HG03432 (cell line): ENCODE data around the gene TNFSF8.
A peak's percentile ranks its signal among the peaks of the same experiment; 100 is the strongest.

Source experiments
- ATAC-seq: cut with Tn5 transposase; IDR thresholded peaks from one replicate; pipeline ENCODE4 v1.9.1; 2021; ENCODE audit warnings: mild to moderate bottlenecking, moderate library complexity; ENCODE audit not compliant: unreplicated experiment

The TNFSF8 gene

DNA sequence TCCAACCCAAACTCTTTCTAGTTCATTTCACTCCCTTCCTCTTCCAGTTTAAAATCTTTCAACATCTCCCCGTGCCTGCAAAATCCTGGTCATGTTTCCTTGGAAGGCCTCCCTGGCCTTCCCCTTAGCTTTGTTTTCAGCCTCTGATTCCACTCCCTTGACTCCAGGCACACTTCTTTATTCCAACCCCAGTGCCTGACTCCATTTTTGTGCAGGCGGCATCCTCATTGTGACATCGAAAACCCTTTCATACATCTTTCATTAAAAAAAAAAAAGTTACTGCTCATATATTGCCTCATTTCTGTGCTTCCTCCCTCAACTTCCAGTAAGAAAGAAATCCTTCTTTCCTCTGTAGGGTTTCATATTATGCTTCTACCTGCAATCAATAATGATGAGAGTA, 7.1 kb upstream of the TNFSF8 start:
- ATAC-seq = no peak

DNA sequence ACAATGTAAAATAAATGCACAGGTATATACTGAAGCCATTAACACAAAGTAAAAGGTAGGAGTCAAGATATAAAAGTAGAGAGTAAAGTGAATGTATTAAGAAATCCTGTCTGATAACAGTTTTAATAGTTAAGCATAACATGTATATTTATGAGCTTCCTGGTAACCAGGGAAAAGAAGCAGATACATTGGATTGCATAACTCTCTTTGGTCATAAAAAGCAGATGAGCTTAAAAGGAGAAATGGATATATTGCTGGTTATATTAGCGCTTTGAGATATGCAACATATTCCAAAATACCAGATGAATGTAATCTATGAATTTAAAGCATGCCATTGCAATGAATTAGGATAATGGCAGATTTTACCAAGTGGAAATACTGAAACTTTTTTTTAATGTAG, 6.2 kb upstream of the TNFSF8 start:
- ATAC-seq = no peak

DNA sequence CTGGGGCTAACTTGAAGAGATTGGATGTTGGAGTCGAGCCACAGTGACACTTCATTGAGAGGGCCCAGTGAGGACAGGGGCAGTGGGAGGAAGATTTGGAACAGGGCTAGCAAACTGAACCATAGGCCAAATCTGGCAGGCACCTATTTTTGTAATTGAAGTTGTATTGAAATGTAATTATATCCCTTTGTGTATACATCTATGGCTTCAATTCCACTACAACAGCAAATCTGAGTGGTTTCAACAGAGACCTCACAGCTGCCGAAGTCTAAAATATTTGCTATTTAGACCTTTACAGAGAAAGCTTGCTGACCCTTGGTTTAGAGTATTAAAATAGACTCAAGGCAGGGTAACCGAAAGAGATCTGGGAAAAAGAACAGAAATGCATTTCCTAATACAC, 4.7 kb upstream of the TNFSF8 start:
- ATAC-seq = no peak

DNA sequence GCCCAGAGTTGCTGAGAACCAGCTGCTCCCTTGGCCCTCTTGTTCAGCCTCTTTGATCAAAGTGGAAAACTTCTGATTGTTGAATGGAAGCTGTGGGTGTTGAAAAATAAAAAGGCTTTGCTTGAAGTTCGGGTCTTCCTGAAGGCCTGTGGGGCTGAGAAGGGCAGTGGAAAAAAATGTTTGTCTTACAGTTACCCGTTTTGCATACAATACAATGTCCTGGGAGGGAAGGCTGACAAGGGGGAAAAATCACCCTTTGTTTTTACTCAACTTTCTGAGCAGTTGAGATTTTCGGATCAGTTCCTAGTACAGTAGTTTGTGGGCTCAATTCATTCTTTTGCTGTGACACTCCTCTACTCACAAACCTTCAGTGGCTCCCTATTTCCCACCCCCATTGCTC, 2.1 kb upstream of the TNFSF8 start:
- ATAC-seq = no peak

DNA sequence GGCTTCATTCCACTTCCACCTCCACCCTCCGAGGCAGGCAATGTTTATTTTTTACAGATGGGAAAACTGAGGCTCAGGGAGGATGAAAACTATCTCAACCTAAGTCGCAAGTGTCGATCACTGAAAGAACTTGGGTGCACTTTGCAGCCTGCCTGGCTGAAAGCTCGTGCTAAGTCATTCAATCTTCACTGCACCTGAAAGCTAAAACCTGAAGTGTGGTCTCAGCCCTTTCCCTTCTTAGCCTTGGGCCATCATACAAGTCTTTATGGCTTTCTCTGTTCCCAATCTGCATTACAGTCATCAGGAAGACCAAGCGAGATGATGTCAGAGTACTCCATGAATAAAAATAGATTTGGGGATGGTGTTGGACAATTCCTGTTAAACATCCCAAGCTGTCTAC, 1.0 kb upstream of the TNFSF8 start:
- ATAC-seq = no peak

DNA sequence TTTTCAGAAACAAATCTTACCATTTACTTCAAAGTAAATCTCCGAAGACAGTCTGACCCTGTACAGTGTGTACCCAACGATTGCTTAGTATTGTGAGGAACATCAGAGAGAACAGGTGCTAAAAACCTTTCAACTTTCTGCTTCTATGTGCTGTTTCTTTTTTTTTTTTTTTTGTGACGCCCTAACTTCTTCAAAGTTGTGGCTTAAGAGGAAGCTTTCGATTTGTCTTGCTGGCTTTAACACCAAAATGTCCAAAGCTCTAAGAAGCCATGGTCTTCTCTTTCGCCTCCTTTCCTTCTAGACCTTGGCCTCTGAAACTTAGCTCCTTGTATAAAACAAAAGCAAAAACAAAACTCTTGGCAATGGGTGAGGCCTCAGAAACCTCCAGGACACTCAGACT, 1.2 kb downstream of the TNFSF8 start:
- no peak for ATAC-seq

DNA sequence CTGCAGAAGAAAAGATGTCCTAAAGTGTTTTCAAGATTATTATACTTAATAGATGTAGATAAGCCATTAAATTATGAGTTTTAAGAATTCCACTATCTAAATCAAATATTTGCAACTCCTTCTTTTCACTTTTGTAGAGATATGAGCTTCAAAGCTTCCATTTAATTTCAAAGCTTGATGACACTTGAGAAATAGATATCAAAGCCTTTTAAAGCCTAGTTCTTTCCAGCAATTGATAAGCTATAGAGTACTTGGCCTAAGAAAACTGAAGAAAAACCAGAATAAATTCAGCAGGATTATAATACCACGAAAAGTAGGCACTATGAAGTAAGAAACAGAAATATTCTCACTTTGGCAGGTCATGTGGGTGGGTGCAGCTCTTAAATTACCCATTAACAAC, 1.7 kb downstream of the TNFSF8 start:
- no peak for ATAC-seq

DNA sequence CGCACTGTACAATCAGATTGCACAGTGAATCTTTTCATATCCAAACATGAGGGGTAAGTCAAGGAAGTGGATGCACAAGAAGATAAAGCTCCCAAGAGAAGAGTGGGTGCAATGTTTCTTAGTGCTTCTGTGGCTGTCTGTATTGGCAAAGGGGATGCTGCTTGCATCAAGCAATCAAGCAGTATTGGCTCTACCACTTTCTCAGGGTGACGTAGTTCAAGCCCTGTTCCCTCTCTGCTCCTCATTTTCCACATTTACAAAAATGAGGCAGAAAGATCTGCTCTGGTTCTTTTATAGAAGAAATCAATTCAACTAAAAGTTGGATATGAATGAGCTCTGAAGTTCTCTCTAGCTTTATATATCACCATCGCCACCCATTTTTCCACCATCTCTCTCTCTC, 2.3 kb downstream of the TNFSF8 start:
- ATAC-seq = no peak

DNA sequence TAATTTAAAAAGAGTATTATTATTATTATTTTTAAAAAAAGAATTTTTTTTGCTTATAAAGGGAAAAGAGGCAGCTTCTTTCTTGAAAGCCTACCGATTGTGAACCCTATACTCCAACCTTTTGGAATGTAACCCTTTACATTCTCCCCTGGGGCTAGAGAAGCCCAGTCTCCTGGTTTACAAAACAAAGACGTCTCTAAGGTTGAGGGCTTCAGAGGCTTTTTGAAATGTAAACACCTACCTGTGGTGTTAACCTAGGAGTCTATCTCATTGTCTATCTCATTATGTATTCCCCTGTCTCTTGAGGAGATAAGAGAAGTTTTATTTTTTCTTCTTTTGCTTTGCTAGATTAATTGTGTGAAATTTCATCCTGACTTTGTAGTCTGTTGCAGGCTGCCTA, 4.7 kb downstream of the TNFSF8 start:
- no peak for ATAC-seq

DNA sequence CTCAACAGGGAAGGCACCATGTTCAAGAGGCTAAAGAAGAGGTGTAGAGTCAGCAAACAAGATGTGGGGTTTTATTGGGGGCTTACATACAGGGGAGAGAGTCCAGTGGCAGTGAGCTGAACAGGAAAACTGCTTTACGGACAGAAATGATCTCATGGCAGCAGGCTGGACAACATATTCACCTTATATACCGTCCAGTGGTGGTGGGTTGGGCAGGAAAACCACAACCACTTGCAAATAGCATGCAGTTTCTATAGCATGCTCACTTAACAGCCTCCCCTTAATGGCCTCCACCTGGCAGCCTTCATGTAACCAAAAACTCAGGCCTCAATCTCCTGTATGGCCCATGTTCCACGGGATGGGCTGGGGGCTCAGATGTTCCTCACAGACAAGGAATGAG, 5.4 kb downstream of the TNFSF8 start:
- no peak for ATAC-seq

DNA sequence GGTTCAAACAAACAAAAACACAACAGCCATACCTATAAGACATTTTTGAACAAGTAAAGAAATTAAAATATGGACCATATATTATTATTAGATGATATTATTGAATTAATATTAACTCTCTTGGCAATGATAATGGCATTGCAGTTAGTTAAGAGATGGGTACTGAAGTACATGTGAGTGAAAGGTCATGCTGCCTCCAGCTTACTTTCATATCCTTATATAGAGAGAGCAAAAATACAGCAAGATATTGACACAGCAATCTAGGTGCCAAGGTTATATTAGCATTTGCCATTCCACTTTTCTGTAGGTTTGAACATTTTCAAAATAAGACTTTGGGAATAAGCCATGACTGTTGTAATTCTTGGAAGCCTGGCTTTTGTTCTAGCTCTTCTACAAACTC, 6.1 kb downstream of the TNFSF8 start:
- no peak for ATAC-seq

DNA sequence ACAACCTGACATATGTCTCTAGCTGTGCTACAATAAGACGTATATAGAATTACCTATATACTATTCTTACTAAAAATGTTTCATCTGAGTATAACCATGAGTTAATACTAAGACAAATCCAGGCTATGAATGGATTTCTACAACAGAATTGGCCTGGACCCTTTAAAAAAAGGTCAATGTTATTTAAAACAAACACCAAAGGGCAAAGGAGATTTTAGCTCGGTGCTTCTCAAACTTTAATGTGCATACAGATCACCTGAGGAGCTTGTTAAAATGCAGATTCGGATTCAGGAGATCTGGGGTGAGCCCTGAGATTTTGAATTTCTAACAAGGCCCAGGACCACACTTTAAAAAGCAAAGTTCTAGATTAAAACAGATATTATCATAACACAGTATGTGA, 6.5 kb downstream of the TNFSF8 start:
- ATAC-seq = no peak

DNA sequence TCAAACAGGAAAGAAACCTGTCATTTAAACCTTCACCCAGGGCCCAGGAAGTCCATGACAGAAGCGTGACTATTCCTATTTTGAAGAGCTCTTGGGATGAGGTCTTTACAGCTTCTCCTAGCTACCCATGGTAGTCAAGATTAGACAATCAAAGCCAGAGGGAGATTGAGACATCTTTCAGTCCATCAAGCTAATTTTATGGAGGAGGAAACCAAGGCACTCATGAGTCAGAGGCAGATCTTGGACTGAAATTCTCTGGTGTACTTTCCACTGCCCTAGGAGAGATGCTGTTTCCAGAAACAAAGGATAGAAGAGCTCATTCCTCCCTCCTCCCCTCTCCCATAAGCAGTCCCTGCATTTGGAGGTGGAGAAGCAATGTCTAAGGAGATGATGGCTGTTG, 9.2 kb downstream of the TNFSF8 start:
- ATAC-seq = no peak

DNA sequence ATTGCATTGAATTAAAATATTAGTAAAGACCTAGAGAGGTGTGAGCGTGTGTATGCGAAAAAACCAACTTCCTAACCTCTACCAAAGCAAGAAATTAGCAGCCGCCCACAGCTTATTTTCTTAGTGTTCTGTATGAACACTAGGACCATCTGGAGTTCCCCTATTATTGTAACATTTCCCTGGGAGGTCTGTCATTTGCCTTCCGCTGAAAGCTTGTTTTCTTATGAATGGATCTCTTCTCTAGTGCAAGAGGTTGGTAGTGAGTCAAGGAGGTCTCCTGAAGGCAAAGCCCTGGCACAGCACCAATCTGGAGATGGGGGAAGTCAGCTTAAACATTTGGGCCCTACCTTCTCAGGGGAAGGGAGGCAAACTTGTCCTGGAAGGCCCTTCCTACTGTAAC, 10.8 kb downstream of the TNFSF8 start:
- no peak for ATAC-seq

DNA sequence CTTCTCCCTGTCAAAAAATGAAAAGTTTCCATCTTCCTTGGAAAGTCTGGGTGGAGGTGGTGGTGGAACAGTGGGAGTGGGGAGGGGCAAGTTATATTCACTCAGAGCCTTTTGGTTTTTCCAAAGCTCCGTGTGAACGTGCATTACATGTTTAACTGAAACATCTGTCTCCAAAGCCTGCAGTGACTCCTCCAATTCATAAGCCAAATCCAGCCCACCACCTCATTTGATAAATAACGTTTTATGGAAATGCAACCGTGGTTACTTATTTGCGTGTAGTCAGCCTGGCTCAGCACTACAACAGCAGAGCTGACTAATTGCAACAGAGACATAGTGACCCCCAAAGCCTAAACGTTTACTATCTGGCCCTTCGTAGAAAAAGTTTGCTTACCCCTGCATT, 13.9 kb downstream of the TNFSF8 start:
- no peak for ATAC-seq

DNA sequence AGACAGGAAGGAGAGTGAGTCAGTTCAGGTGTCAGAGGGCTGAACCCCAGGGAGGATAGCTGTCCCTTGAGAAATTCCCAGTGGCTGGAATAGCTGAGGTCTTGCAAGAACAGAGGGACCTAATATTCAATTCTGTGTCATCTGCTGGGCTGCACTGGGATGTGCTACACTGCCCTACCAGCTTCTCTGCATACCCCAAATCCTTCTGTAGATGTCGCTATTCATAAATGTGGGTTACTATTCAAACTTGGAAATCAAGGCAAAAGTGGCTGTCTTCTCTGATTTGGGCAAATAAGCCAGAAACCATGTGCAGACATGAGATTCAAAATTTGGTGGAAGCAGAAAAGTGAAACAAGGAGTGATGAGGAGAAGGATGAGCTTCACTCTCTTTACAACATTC, 16.3 kb downstream of the TNFSF8 start:
- no peak for ATAC-seq

DNA sequence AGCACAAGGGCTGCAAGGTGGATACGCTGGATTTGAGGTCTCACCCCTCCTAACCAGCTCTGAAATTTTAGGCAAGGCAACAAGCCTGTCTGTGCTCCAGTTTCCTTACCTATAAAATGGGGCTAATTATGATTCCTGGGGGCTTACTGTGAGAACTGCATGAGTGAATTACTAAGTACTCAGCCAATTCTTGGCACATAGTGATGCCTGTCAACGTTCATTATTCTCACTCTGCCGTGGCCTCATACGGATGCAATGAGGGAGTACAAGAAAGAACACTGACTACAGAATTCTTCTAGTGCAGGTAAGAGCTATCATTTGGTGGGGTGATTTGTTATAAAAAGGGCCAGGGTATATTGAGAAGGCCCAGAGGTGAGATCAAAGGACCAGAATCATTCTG, 16.7 kb downstream of the TNFSF8 start:
- ATAC-seq = no peak

DNA sequence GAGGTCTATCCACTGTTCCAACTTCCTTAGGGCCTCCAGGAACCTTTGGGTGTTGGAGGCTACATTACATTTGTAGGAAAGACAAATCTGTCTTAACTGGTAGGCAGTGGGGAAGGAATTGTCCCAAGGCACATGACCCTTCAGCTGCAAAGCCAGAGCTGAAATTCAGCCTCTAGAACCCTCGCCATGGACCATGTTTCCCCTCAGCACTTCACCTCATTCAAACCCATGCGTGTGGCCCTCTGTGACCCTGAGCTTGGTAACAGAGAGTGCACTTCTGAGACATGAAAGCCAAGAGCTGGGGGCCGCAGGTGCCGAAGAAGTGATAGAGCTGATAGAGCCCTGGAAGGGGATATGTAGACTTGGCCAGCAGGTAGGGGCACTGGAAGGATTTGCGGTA, 17.2 kb downstream of the TNFSF8 start:
- no peak for ATAC-seq

DNA sequence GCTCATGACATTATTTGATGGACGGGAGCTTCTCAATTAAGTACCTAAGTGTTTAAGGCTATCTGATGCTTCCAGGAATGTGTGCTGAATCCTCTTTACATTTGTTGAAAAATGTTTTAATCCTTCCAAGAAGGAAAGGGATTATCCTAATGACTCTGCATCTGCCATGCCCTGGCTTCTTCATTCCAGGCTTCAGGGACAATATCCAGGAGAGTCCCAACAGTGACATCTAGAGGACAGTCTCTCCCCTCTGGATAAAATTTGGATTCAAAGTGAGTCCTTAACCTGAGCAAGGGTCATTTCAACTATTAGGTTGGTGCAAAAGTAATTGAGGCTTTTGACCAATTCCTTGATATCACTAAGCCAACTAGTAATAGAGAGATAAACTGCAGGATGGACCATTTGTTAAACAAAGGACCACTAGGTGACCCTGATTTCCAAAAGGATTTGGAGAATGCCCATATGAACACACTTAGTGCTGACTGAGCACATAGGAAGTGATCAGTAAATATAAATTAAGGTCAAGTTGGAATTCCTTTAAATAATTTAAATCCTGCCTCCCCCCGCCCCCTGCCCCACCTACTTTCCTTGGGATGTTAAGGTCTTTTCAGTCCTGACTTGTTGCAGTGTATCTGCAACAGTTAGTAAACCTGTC, 19.1 kb downstream of the TNFSF8 start:
- ATAC-seq = no peak

DNA sequence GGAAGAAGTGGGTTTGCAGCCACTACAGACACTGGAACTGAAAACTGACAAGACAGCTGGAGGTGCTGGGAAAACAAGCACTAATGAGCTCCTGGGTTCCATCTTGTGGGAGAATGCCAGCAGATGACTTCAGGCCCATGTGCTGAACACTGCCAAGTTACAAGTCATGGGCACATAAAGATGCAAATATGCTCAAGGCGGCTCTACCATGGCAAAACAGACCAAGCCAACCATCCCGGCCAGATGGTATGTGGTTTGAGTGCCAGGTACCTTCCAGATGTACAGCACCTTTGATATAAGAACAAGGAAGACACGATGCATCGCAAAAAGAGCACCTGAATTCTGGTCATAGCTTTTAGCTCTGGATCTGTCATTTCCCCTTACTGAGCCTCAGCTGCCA, 19.9 kb downstream of the TNFSF8 start:
- ATAC-seq = no peak

DNA sequence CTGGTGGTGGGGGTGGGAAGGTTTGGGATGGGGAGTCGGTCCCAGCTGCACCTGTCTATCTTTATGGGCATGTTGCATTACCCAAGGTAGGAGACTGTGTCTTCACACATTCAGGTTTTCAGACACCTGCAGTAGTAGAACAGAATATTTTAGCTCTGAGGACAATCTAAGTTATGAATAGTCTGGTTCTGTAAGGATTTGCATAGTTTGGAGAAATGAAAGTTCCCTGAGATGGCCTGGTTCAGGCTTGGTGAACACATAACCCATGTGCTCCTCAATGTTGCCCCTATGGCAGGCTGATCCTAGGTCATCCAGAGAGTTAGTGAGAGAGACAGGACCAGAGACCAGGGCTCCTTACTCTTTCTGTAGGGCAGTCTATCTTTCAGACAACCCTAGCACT, 20.7 kb downstream of the TNFSF8 start:
- no peak for ATAC-seq

DNA sequence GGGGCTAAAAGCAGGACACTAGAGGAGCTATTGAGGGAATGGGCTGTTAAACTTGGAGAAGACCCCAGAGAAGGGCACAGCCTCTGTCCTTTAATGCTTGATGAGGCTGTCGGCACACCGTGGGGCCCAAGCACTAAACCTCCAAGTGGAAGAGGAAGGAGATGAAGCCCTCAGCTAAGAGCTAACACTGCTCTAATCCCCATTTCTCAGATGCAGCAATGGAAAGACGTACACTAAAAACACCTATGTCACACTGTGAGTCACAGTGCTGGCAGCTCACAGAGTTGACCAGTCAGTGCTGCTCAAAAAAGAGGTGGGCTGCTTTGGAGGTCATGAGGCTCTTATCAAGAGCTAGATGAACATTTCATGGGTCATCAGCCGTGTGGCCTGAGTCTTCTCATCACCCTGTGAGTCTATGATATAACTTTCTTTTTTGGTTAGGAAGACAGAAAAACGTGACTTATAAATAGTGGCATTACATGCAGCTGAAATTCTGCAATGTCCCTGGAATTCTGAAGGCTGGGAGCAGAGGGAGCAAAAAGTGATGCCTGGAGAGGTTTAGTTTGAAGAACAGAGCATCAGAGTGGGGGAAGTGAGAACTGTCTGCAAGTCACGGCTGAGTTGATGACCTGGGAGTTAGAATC, 21.5 kb downstream of the TNFSF8 start:
- no peak for ATAC-seq

DNA sequence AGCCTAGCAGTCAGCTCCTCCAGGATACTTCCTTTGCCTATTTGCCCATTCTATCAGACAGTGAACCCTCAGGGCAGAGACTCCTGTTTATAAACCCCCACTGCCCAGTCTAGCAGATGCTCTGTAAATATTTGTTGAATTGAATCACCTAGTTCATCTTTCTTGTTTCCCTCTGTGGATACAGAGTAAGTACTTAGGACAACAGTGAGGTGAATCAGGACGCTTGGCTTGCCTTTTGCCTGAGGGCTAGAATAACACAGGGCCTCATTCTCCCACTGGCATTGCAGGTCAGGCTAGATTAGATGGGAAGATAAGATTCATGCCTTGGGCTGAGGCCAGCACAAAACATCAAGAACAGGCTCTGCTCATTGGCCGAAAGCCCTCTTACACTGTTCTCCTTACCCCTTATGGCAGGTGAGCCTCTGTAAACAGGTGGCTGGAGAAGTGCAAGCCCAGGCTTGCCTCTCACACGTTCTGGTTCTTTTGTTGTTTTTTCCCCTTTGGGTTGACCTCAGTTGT, 22.2 kb downstream of the TNFSF8 start:
- peak; percentile 59 for ATAC-seq
